GM18517 (cell line): Measurements from ENCODE around the gene FGD4.

Experiments
- ATAC-seq: cut with Tn5 transposase; IDR thresholded peaks from one replicate; pipeline ENCODE4 v1.9.1; 2021; ENCODE audit warnings: mild to moderate bottlenecking, moderate library complexity; ENCODE audit not compliant: unreplicated experiment

The FGD4 gene

GRCh38 chr12:32399370-32400113, at the start of gene FGD4:
FGD4 (plus strand) TSS chr12:32399558.
- ATAC-seq = peak; percentile 87

GRCh38 chr12:32353540-32353939, 45.8 kb upstream of the FGD4 start:
- ATAC-seq = no peak

GRCh38 chr12:32357601-32358249, 41.6 kb upstream of the FGD4 start:
- no peak for ATAC-seq

GRCh38 chr12:32360956-32361355, 38.4 kb upstream of the FGD4 start:
- ATAC-seq = no peak

- ATAC-seq = no peak
Observed at GRCh38 chr12:32362892-32363291, 36.5 kb upstream of the FGD4 start.

- no peak for ATAC-seq
Observed at GRCh38 chr12:32365473-32366064, 33.8 kb upstream of the FGD4 start.

GRCh38 chr12:32366714-32367113, 32.6 kb upstream of the FGD4 start:
- no peak for ATAC-seq

GRCh38 chr12:32367381-32367780, 32.0 kb upstream of the FGD4 start:
- no peak for ATAC-seq

- ATAC-seq = no peak
Observed at GRCh38 chr12:32369202-32369601, 30.2 kb upstream of the FGD4 start.

- ATAC-seq = no peak
Observed at GRCh38 chr12:32377344-32378055, 21.9 kb upstream of the FGD4 start.

- no peak for ATAC-seq
Observed at GRCh38 chr12:32379213-32379612, 20.1 kb upstream of the FGD4 start.

- ATAC-seq = no peak
Observed at GRCh38 chr12:32379667-32380066, 19.7 kb upstream of the FGD4 start.

GRCh38 chr12:32382226-32382625, 17.1 kb upstream of the FGD4 start:
- no peak for ATAC-seq

- peak; percentile 66 for ATAC-seq
Observed at GRCh38 chr12:32390572-32391219, 8.7 kb upstream of the FGD4 start.

- no peak for ATAC-seq
Observed at GRCh38 chr12:32395026-32395425, 4.3 kb upstream of the FGD4 start.

GRCh38 chr12:32397696-32398095, 1.7 kb upstream of the FGD4 start:
- no peak for ATAC-seq

GRCh38 chr12:32398181-32398580, 1.2 kb upstream of the FGD4 start:
- no peak for ATAC-seq

GRCh38 chr12:32398816-32399369, 465 bp upstream of the FGD4 start:
- ATAC-seq = no peak

- ATAC-seq = no peak
Observed at GRCh38 chr12:32400114-32400672, 835 bp downstream of the FGD4 start.

GRCh38 chr12:32400866-32401265, 1.5 kb downstream of the FGD4 start:
- no peak for ATAC-seq
